CD4-positive, CD25-positive, alpha-beta regulatory T cell (primary cell): ENCODE results near the gene MIER2. TPM values are rescaled to one million over a fixed set of nuclear protein-coding genes. Genes with fewer than 3 reads are reported as not detected.
"Not testable (repeated sequence)": the region's sequence is repeated elsewhere in the genome, so short reads cannot be mapped to it uniquely, and the experiment has no call there.

ENCODE experiments used
- ATAC-seq, 2 donors: fragments of 150-1000 bp; cut with Tn5 transposase; one replicate each; pipeline ENCODE4 v1.10.0; 2021; ENCODE audit warnings: low read depth in 2 of 2, moderate number of reproducible peaks in 2 of 2, moderate library complexity in 1 of 2
- DNase-seq, 3 donors: peaks; one replicate each; pipeline versions ENCODE4 v3.0.0 to v3.0.0-alpha.2; 2012 to 2022; ENCODE audit warnings: mixed read lengths in 1 of 3
- H3K27ac ChIP-seq: one replicate; pipeline ENCODE4 v1.7.0; 2013; ENCODE audit warnings: mild to moderate bottlenecking, low read length; ENCODE audit not compliant: insufficient read depth, poor library complexity, severe bottlenecking
- H3K27me3 ChIP-seq: one replicate; pipeline ENCODE4 v1.7.0; 2013; ENCODE audit warnings: low read length; ENCODE audit not compliant: control insufficient read depth, insufficient read depth
- H3K36me3 ChIP-seq: one replicate; pipeline ENCODE4 v1.7.0; 2013; ENCODE audit warnings: mild to moderate bottlenecking, low read length, moderate library complexity; ENCODE audit not compliant: control insufficient read depth, insufficient read depth
- H3K4me1 ChIP-seq: 2 replicates; pipeline ENCODE4 v1.7.0; 2013; ENCODE audit warnings: mild to moderate bottlenecking, low read length; ENCODE audit not compliant: insufficient read depth, control insufficient read depth, poor library complexity, severe bottlenecking
- H3K4me3 ChIP-seq: one replicate; pipeline ENCODE4 v1.7.0; 2013; ENCODE audit warnings: low read depth, mild to moderate bottlenecking, low read length, moderate library complexity
- H3K9me3 ChIP-seq, 2 experiments: 1 replicate in 1 of 2; 2 replicates in 1 of 2; pipeline ENCODE4 v1.7.0; 2013; ENCODE audit warnings: low read length in 2 of 2, mild to moderate bottlenecking in 1 of 2, moderate library complexity in 1 of 2; ENCODE audit not compliant: control insufficient read depth in 2 of 2
- H3K27ac Mint-ChIP-seq, 3 donors: one replicate each; pipeline ENCODE4 v1.8.0; 2020 to 2022; ENCODE audit warnings: mild to moderate bottlenecking in 3 of 3, mixed read lengths in 3 of 3, moderate library complexity in 2 of 3
- H3K27me3 Mint-ChIP-seq: one replicate; pipeline ENCODE4 v1.8.0; 2022; ENCODE audit warnings: mild to moderate bottlenecking, mixed read lengths
- H3K36me3 Mint-ChIP-seq: one replicate; pipeline ENCODE4 v1.8.0; 2020; ENCODE audit warnings: mixed read lengths
- H3K4me1 Mint-ChIP-seq, 4 donors: one replicate each; pipeline ENCODE4 v1.8.0; 2020 to 2022; ENCODE audit warnings: mixed read lengths in 4 of 4, mild to moderate bottlenecking in 1 of 4
- H3K4me3 Mint-ChIP-seq, 4 donors: one replicate each; pipeline ENCODE4 v1.8.0; 2020 to 2022; ENCODE audit warnings: mild to moderate bottlenecking in 4 of 4, mixed read lengths in 4 of 4, moderate library complexity in 3 of 4
- H3K9me3 Mint-ChIP-seq, 7 donors: one replicate each; pipeline ENCODE4 v1.8.0; 2020 to 2022; ENCODE audit warnings: mixed read lengths in 7 of 7, mild to moderate bottlenecking in 3 of 7, moderate library complexity in 2 of 7
- polyA plus RNA-seq, 4 donors: library from polyadenylated mRNA; unstranded; fragments of 300-500 nt; fragmentation: Illumina TruSeq; gene quantifications; one replicate each; pipeline ENCODE4 v1.2.3, GENCODE V29; 2021
- total RNA-seq: library from RNA; stranded (reverse); gene quantifications from one replicate; pipeline ENCODE4 v1.2.3, GENCODE V29; 2022

MIER2 gene
- total and polyA plus RNA-seq, 5 donors from 2014 or later: 2.0 to 15.8 (median 3.0) TPM

GRCh38 chr19:389255-389934, 44.8 kb upstream of the MIER2 start:
- Histone ChIP-seq H3K27me3 (no peaks in the 10 kb centered on the region), H3K4me1 (no peaks in the 10 kb centered on the region), H3K4me3 (no peak overlapping the region), H3K9me3 (no peaks in the 10 kb centered on the region), H3K36me3 (no peaks in the 10 kb centered on the region), H3K27ac (no peak overlapping the region)
- Mint-ChIP-seq H3K27me3 (peaks cover 24% of the 10 kb centered on the region), H3K4me1 (peaks cover 0 to 3% (median 0%) of the 10 kb centered on the region in 4 donors), H3K4me3 (no peak overlapping the region), H3K27ac (no peak overlapping the region), H3K36me3 (no peaks in the 10 kb centered on the region), H3K9me3 (peaks cover 0 to 5% (median 0%) of the 10 kb centered on the region in 7 donors)
- ATAC-seq: no peak
- no peak for DNase-seq

GRCh38 chr19:388691-389090, 44.1 kb upstream of the MIER2 start:
- Mint-ChIP-seq H3K4me1 (peaks cover 0 to 8% (median under 1%) of the 10 kb centered on the region in 4 donors), H3K9me3 (peaks cover 0 to 5% (median 0%) of the 10 kb centered on the region in 7 donors), H3K4me3 (no peak overlapping the region), H3K27me3 (peaks cover 28% of the 10 kb centered on the region), H3K27ac (no peak overlapping the region), H3K36me3 (no peaks in the 10 kb centered on the region)
- no peak for ATAC-seq
- no peaks in the 10 kb centered on the region for H3K36me3 ChIP-seq
- H3K4me3 ChIP-seq: no peak overlapping the region
- H3K27me3 ChIP-seq: no peaks in the 10 kb centered on the region
- H3K27ac ChIP-seq: no peak overlapping the region
- DNase-seq: no peak
- H3K9me3 ChIP-seq: no peaks in the 10 kb centered on the region
- H3K4me1 ChIP-seq: no peaks in the 10 kb centered on the region

GRCh38 chr19:387777-388176, 43.2 kb upstream of the MIER2 start:
- no peak for DNase-seq
- H3K9me3 ChIP-seq: no peaks in the 10 kb centered on the region
- no peak for ATAC-seq
- Mint-ChIP-seq H3K9me3 (no peaks in the 10 kb centered on the region), H3K27ac (peak overlapping the region in 1 of 3 donors; percentile 52), H3K27me3 (peaks cover 36% of the 10 kb centered on the region), H3K4me3 (no peak overlapping the region), H3K4me1 (peaks cover 0 to 16% (median 6%) of the 10 kb centered on the region in 4 donors), H3K36me3 (no peaks in the 10 kb centered on the region)
- peaks cover 4% of the 10 kb centered on the region for H3K4me1 ChIP-seq
- no peak overlapping the region for H3K4me3 ChIP-seq
- H3K27ac ChIP-seq: no peak overlapping the region
- H3K36me3 ChIP-seq: no peaks in the 10 kb centered on the region
- no peaks in the 10 kb centered on the region for H3K27me3 ChIP-seq

- not testable (repeated sequence) for H3K4me3 ChIP-seq, DNase-seq, H3K27me3 ChIP-seq, H3K27ac ChIP-seq, H3K27ac Mint-ChIP-seq, H3K4me1 ChIP-seq, ATAC-seq, H3K36me3 Mint-ChIP-seq, H3K9me3 Mint-ChIP-seq, H3K4me3 Mint-ChIP-seq, H3K9me3 ChIP-seq, H3K36me3 ChIP-seq
- H3K4me1 Mint-ChIP-seq: peaks cover 0 to 22% (median 10%) of the 10 kb centered on the region in 4 donors
- H3K27me3 Mint-ChIP-seq: peaks cover 40% of the 10 kb centered on the region
These were observed 42.2 kb upstream of the MIER2 start for GRCh38 chr19:386632-387301.

- not testable (repeated sequence) for H3K27ac ChIP-seq, H3K36me3 Mint-ChIP-seq, H3K36me3 ChIP-seq, H3K4me3 ChIP-seq, DNase-seq, H3K27ac Mint-ChIP-seq, H3K9me3 Mint-ChIP-seq, H3K4me1 ChIP-seq, H3K4me3 Mint-ChIP-seq, H3K27me3 ChIP-seq, ATAC-seq, H3K9me3 ChIP-seq
- Mint-ChIP-seq H3K4me1 (peaks cover 0 to 22% (median 10%) of the 10 kb centered on the region in 4 donors), H3K27me3 (peaks cover 40% of the 10 kb centered on the region)
These were observed 41.6 kb upstream of the MIER2 start for GRCh38 chr19:386189-386588.

- no peak for ATAC-seq
- no peak overlapping the region for H3K4me3 ChIP-seq
- Mint-ChIP-seq H3K27me3 (peaks cover 47% of the 10 kb centered on the region), H3K27ac (no peak overlapping the region), H3K4me3 (no peak overlapping the region), H3K9me3 (peaks cover 0 to 2% (median 0%) of the 10 kb centered on the region in 7 donors), H3K4me1 (peaks cover 0 to 24% (median 10%) of the 10 kb centered on the region in 4 donors), H3K36me3 (no peaks in the 10 kb centered on the region)
- H3K27me3 ChIP-seq: no peaks in the 10 kb centered on the region
- H3K9me3 ChIP-seq: no peaks in the 10 kb centered on the region
- H3K4me1 ChIP-seq: peaks cover 8% of the 10 kb centered on the region
- no peak for DNase-seq
- no peak overlapping the region for H3K27ac ChIP-seq
- no peaks in the 10 kb centered on the region for H3K36me3 ChIP-seq
These were observed 40.2 kb upstream of the MIER2 start for GRCh38 chr19:384799-385169.

- Histone ChIP-seq H3K9me3 (no peaks in the 10 kb centered on the region), H3K27me3 (no peaks in the 10 kb centered on the region), H3K27ac (no peak overlapping the region), H3K36me3 (no peaks in the 10 kb centered on the region), H3K4me1 (peaks cover 8% of the 10 kb centered on the region), H3K4me3 (no peak overlapping the region)
- peak overlapping the region in 1 of 3 donors; percentile 9 for H3K27ac Mint-ChIP-seq
- peak overlapping the region in 2 of 4 donors; percentile 2 to 47 for H3K4me3 Mint-ChIP-seq
- H3K4me1 Mint-ChIP-seq: peaks cover 0 to 24% (median 10%) of the 10 kb centered on the region in 4 donors
- H3K27me3 Mint-ChIP-seq: peaks cover 47% of the 10 kb centered on the region
- no peak for ATAC-seq
- DNase-seq: no peak
- H3K36me3 Mint-ChIP-seq: no peaks in the 10 kb centered on the region
- H3K9me3 Mint-ChIP-seq: peaks cover 0 to 2% (median 0%) of the 10 kb centered on the region in 7 donors
These were observed 39.6 kb upstream of the MIER2 start for GRCh38 chr19:383922-384798.
